ENCODE measurements around the gene CWF19L1. TPM values are rescaled to one million over a fixed set of nuclear protein-coding genes. Genes with fewer than 3 reads are reported as not detected.

The CWF19L1 gene
- total and polyA plus RNA-seq, 2 of the 13 experiments (the other 11 are each of a cell fraction or from before 2014, with no cell fraction given), result 13.6 to 42.1 TPM

- TF ChIP-seq TBX2 (CRISPR knock-in tag; IDR thresholded peaks at IDR 0.05; ENCODE audit: borderline replicate concordance) (peak; percentile 72; the same call in 1 of the 2 replicates), SMC3 (IDR thresholded peaks at IDR 0.05; ENCODE audit: low read length) (no peak), ZNF446 (CRISPR knock-in tag; IDR thresholded peaks at IDR 0.05) (peak; percentile 83; the same call in 1 of the 2 replicates), ZNF232 (CRISPR knock-in tag; IDR thresholded peaks at IDR 0.05; ENCODE audit: borderline replicate concordance) (peak; percentile 93; the same call in 1 of the 2 replicates), ZBTB43 (CRISPR knock-in tag; conservative IDR thresholded peaks at IDR 0.05) (peak; percentile 46), SNAPC4 (CRISPR knock-in tag; IDR thresholded peaks at IDR 0.05) (0 out of 2 replicates have a peak, but pooled peaks have one; percentile 35), ZNF784 (CRISPR knock-in tag; IDR thresholded peaks at IDR 0.05; ENCODE audit: borderline replicate concordance) (peak; percentile 92), ZNF317 (CRISPR knock-in tag; IDR thresholded peaks at IDR 0.05) (no peak; the same call in 1 of the 2 replicates), KDM4B (CRISPR knock-in tag; IDR thresholded peaks at IDR 0.05) (0 out of 2 replicates have a peak, but pooled peaks have one; percentile 47), STAT6 (CRISPR knock-in tag; IDR thresholded peaks at IDR 0.05; ENCODE audit: borderline replicate concordance) (no peak), ZNF280D (CRISPR knock-in tag; IDR thresholded peaks at IDR 0.05) (no peak), TOPORS (CRISPR knock-in tag; IDR thresholded peaks at IDR 0.05) (peak; percentile 86; the same call in 1 of the 2 replicates), NR2C2 (CRISPR knock-in tag; IDR thresholded peaks at IDR 0.05; ENCODE audit: borderline replicate concordance) (peak; percentile 55), KLF12 (CRISPR knock-in tag; IDR thresholded peaks at IDR 0.05; ENCODE audit: borderline replicate concordance) (peak; percentile 88; the same call in 1 of the 2 replicates)
Observed at GRCh38 chr10:100185364-100186252, 81.8 kb downstream of the CWF19L1 start, which contains the start of gene ERLIN1 (continued).

Measured in HepG2 (cell line).